SK-N-SH (cell line): Measurements from ENCODE around the gene DIAPH2.

Source experiments
- CHD2 ChIP-seq: fragments of 150-350 bp; IDR thresholded peaks from 2 replicates; pipeline ENCODE4 v1.6.1; 2018; ENCODE audit warnings: low read length; ENCODE audit not compliant: partially characterized antibody
- EZH2phosphoT487 ChIP-seq: fragments of 200-600 bp; sonication (generic); IDR thresholded peaks from 2 replicates; pipeline ENCODE4 v1.6.1; 2017; ENCODE audit warnings: low read depth, mixed run types, mild to moderate bottlenecking, antibody characterized with exemption, moderate library complexity, borderline replicate concordance
- TF ChIP-seq, protein P1 (sequence below): fragments of 200-600 bp; sonication (generic); IDR thresholded peaks from 2 replicates; pipeline ENCODE4 v1.6.1; 2017; ENCODE audit warnings: antibody characterized with exemption, mild to moderate bottlenecking, moderate library complexity
- TF ChIP-seq, protein P2 (sequence below): IDR thresholded peaks from 2 replicates; pipeline ENCODE4 v1.4.0; 2012; ENCODE audit warnings: low read depth
- TF ChIP-seq, protein P3 (sequence below): IDR thresholded peaks from 2 replicates; pipeline ENCODE4; 2012

DNA sequence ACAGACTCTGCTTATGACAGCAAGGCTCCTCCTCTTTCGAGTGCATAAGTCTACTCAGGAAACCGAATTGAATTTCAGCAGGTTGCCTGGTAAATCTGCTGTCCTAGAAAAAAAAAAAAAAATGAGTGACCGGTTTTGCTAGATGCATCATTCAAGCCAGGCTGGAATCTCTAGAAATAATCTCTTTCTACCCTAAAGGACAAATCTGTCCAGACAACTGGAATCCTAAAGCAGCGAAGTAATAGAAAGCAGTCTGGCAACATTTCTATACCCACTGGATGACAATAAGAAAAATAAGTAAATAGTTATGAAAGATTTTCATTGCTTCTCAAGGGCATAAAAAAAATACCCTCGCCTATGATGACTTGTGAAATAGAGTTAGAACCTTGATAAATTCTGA lies 902.5 kb downstream of the DIAPH2 start:
- TF ChIP-seq, protein P1, sequence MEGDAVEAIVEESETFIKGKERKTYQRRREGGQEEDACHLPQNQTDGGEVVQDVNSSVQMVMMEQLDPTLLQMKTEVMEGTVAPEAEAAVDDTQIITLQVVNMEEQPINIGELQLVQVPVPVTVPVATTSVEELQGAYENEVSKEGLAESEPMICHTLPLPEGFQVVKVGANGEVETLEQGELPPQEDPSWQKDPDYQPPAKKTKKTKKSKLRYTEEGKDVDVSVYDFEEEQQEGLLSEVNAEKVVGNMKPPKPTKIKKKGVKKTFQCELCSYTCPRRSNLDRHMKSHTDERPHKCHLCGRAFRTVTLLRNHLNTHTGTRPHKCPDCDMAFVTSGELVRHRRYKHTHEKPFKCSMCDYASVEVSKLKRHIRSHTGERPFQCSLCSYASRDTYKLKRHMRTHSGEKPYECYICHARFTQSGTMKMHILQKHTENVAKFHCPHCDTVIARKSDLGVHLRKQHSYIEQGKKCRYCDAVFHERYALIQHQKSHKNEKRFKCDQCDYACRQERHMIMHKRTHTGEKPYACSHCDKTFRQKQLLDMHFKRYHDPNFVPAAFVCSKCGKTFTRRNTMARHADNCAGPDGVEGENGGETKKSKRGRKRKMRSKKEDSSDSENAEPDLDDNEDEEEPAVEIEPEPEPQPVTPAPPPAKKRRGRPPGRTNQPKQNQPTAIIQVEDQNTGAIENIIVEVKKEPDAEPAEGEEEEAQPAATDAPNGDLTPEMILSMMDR, result no peak
- TF ChIP-seq CHD2 (no peak), EZH2phosphoT487 (no peak)
- TF ChIP-seq, protein P2, sequence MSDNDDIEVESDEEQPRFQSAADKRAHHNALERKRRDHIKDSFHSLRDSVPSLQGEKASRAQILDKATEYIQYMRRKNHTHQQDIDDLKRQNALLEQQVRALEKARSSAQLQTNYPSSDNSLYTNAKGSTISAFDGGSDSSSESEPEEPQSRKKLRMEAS, result no peak
- TF ChIP-seq, protein P3, sequence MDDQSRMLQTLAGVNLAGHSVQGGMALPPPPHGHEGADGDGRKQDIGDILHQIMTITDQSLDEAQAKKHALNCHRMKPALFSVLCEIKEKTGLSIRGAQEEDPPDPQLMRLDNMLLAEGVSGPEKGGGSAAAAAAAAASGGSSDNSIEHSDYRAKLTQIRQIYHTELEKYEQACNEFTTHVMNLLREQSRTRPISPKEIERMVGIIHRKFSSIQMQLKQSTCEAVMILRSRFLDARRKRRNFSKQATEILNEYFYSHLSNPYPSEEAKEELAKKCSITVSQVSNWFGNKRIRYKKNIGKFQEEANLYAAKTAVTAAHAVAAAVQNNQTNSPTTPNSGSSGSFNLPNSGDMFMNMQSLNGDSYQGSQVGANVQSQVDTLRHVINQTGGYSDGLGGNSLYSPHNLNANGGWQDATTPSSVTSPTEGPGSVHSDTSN, result no peak
